DND-41 (cell line): ENCODE results near the gene WDR62.
A peak's percentile ranks its signal among the peaks of the same experiment; 100 is the strongest.

Source experiments
- ATAC-seq: fragments of 200-7000 bp; cut with Tn5 transposase; 3 replicates; pipeline ENCODE4 v1.9.1; 2021; ENCODE audit warnings: low read depth; ENCODE audit not compliant: insufficient read depth
- DNase-seq: peaks from one replicate; pipeline ENCODE4 v3.0.0-alpha.2; 2020
- H2AFZ ChIP-seq: 2 replicates; pipeline ENCODE4 v1.6.0; 2012; ENCODE audit warnings: low read depth, low read length
- H3K27ac ChIP-seq: 2 replicates; pipeline ENCODE4 v1.5.1; 2012; ENCODE audit warnings: low read length, inconsistent platforms
- H3K27me3 ChIP-seq: fragments of 200-600 bp; sonication (generic); 2 replicates; pipeline ENCODE4 v1.6.0; 2012; ENCODE audit warnings: low read length, mild to moderate bottlenecking, inconsistent platforms; ENCODE audit not compliant: insufficient read depth, poor library complexity
- H3K36me3 ChIP-seq: 2 replicates; pipeline ENCODE4 v1.5.1; 2012; ENCODE audit warnings: low read length, inconsistent platforms; ENCODE audit not compliant: insufficient read depth
- H3K4me1 ChIP-seq: 2 replicates; pipeline ENCODE4 v1.5.1; 2012; ENCODE audit warnings: mild to moderate bottlenecking, low read length; ENCODE audit not compliant: insufficient read depth
- H3K4me2 ChIP-seq: 2 replicates; pipeline ENCODE4 v1.6.0; 2012; ENCODE audit warnings: mild to moderate bottlenecking, moderate library complexity, low read length, inconsistent platforms; ENCODE audit not compliant: insufficient read depth
- H3K4me3 ChIP-seq, 2 experiments: fragments of 200-600 bp in 1 of 2; shearing (Covaris generic) in 1 of 2; 2 replicates each; pipeline ENCODE4 v1.5.1; 2012 to 2016; ENCODE audit warnings: inconsistent platforms in 2 of 2, low read length in 2 of 2, mild to moderate bottlenecking in 2 of 2, low read depth in 1 of 2, moderate library complexity in 1 of 2
- H3K79me2 ChIP-seq: 2 replicates; pipeline ENCODE4 v1.6.0; 2012; ENCODE audit warnings: low read length, inconsistent platforms; ENCODE audit not compliant: insufficient read depth
- H3K9ac ChIP-seq: 2 replicates; pipeline ENCODE4 v1.6.0; 2012; ENCODE audit warnings: low read depth, mild to moderate bottlenecking, inconsistent platforms, low read length, moderate library complexity
- H3K9me3 ChIP-seq: 2 replicates; pipeline ENCODE4 v1.5.1; 2012; ENCODE audit warnings: low read length, moderate library complexity, mild to moderate bottlenecking, inconsistent platforms; ENCODE audit not compliant: insufficient read depth, severe bottlenecking
- H4K20me1 ChIP-seq: 2 replicates; pipeline ENCODE4 v1.6.0; 2012; ENCODE audit warnings: low read length; ENCODE audit not compliant: insufficient read depth
- EZH2 ChIP-seq: IDR thresholded peaks from 3 replicates; pipeline ENCODE4 v1.6.1; 2012; ENCODE audit warnings: borderline replicate concordance, low read depth, mild to moderate bottlenecking, moderate library complexity, low read length, inconsistent platforms; ENCODE audit not compliant: severe bottlenecking
- TF ChIP-seq, protein P1 (sequence below): IDR thresholded peaks from 2 replicates; pipeline ENCODE4 v1.5.1; 2012; ENCODE audit warnings: borderline replicate concordance, low read length, moderate library complexity, mild to moderate bottlenecking; ENCODE audit not compliant: poor library complexity, severe bottlenecking; ENCODE audit errors: extremely low read depth

The WDR62 gene

DNA sequence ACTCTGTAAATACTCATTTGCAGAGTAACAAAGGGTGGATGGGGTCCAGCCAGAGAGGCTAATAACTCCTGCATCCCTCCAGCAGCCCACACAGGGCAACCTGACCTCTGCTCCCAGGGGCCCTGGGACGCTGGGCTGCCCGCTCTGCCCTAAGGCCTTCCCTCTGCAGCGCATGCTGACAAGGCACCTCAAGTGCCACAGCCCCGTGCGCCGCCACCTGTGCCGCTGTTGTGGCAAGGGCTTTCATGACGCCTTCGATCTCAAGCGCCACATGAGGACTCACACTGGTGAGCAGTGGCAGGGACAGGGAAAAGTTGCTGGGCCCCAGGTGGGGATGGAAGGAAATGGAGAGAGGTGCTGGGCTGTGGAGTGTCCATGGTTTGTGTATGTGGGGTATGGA lies 58.0 kb downstream of the WDR62 start:
- H3K9ac ChIP-seq = no peak overlapping the region; the same call in 1 of the 2 replicates
- DNase-seq (no peak), ATAC-seq (no peak)
- H3K4me1 ChIP-seq = peaks cover 31% of the 10 kb centered on the region
- TF ChIP-seq EZH2 = no peak
- TF ChIP-seq, protein P1, sequence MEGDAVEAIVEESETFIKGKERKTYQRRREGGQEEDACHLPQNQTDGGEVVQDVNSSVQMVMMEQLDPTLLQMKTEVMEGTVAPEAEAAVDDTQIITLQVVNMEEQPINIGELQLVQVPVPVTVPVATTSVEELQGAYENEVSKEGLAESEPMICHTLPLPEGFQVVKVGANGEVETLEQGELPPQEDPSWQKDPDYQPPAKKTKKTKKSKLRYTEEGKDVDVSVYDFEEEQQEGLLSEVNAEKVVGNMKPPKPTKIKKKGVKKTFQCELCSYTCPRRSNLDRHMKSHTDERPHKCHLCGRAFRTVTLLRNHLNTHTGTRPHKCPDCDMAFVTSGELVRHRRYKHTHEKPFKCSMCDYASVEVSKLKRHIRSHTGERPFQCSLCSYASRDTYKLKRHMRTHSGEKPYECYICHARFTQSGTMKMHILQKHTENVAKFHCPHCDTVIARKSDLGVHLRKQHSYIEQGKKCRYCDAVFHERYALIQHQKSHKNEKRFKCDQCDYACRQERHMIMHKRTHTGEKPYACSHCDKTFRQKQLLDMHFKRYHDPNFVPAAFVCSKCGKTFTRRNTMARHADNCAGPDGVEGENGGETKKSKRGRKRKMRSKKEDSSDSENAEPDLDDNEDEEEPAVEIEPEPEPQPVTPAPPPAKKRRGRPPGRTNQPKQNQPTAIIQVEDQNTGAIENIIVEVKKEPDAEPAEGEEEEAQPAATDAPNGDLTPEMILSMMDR = no peak
- H3K79me2 ChIP-seq = peaks cover 36% of the 10 kb centered on the region
- no peaks in the 10 kb centered on the region for H3K9me3 ChIP-seq
- peaks cover 36% of the 10 kb centered on the region for H3K36me3 ChIP-seq
- H4K20me1 ChIP-seq = peaks cover 12% of the 10 kb centered on the region
- peak overlapping the region in 1 of 2 experiments; percentile 68; a peak in 1 of 4 replicates for H3K4me3 ChIP-seq
- no peak overlapping the region for H3K27ac ChIP-seq
- H3K4me2 ChIP-seq = peak overlapping the region; percentile 96; the same call in 1 of the 2 replicates
- no peaks in the 10 kb centered on the region for H3K27me3 ChIP-seq
- no peak overlapping the region for H2AFZ ChIP-seq

DNA sequence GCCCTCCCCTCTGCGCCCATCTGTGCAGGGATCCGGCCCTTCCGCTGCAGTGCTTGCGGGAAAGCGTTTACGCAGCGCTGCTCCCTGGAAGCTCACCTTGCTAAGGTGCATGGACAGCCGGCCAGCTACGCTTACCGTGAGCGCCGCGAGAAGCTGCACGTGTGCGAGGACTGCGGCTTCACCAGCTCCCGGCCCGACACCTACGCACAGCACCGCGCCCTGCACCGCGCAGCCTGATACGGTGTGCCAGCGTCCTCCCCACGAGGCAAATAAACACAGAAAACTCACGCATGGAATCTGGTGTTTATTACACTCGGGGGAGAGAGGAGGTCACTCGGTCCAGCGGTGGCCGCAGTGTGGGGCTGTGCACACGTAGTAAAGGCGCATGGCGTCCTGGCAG lies 58.7 kb downstream of the WDR62 start:
- DNase-seq = no peak
- H3K9me3 ChIP-seq = no peaks in the 10 kb centered on the region
- peak overlapping the region; percentile 96 for H3K4me2 ChIP-seq
- H3K9ac ChIP-seq = peak overlapping the region; percentile 72
- H3K27me3 ChIP-seq = no peaks in the 10 kb centered on the region
- no peak for ATAC-seq
- H3K36me3 ChIP-seq = peaks cover 42% of the 10 kb centered on the region
- no peak for TF ChIP-seq EZH2
- TF ChIP-seq, protein P1 = no peak
- H3K4me1 ChIP-seq = peaks cover 34% of the 10 kb centered on the region
- H3K4me3 ChIP-seq = peak overlapping the region; percentile 55 to 68; a peak in 3 of 4 replicates
- H3K79me2 ChIP-seq = peaks cover 41% of the 10 kb centered on the region
- no peak overlapping the region for H2AFZ ChIP-seq
- peaks cover 12% of the 10 kb centered on the region for H4K20me1 ChIP-seq
- no peak overlapping the region for H3K27ac ChIP-seq

DNA sequence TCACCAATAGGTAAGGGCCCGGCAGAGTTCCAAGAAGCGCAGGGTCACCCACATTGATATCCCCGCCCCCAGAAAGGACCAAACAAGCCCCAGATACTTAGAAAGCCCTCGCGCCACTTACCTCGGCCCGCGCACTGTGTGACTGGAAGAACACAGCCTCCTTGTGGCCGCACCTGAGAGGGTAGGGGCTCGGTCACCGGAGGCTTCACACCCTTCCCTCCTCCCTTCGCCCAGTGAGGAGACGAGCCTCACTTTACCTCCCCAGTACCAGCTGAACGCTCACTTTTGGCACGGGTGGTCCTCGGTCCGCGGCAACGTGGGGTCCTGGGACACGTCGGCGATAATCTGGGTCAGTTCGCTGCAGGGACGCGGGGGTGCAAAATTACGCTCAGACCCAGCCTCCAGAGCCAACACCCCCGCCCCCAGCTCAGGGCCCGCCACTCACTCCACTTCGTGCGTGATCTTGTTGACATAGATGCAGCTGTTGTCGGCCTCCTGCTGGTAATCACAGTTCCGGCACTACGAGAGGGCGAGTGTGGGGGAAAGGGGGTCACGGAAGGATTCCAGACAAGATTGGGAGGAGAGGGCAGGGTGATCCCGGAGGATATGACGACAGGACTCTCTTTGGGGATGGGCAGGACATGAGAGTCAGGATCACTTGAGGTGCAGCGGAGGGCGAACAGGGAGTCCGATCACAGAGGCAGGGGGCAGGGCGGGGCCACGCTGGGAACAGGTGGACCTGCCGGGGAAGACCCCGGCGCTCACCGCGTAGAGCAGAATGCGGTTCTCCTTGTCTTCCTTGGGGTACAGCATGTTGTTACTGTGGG lies 59.4 kb downstream of the WDR62 start:
- Histone ChIP-seq H3K4me2 (peak overlapping the region; percentile 96), H3K36me3 (peaks cover 49% of the 10 kb centered on the region), H3K79me2 (peaks cover 41% of the 10 kb centered on the region), H3K4me1 (peaks cover 34% of the 10 kb centered on the region), H3K9ac (peak overlapping the region; percentile 72), H3K9me3 (no peaks in the 10 kb centered on the region), H4K20me1 (peaks cover 12% of the 10 kb centered on the region), H3K27ac (peak overlapping the region; percentile 79), H2AFZ (peak overlapping the region; percentile 80), H3K4me3 (peak overlapping the region; percentile 55 to 68; a peak in 3 of 4 replicates), H3K27me3 (no peaks in the 10 kb centered on the region)
- ATAC-seq (no peak), DNase-seq (no peak)
- TF ChIP-seq, protein P1 = peak; percentile 15
- TF ChIP-seq EZH2 = no peak
